ENCODE data around the gene PSMB5. TPM values are rescaled to one million over a fixed set of nuclear protein-coding genes. Genes with fewer than 3 reads are reported as not detected.

Gene PSMB5
- total and polyA plus RNA-seq, 9 of the 15 experiments (the other 6 are each of a cell fraction or from before 2014, with no cell fraction given), result 198 to 1,870 (median 269) TPM

DNA sequence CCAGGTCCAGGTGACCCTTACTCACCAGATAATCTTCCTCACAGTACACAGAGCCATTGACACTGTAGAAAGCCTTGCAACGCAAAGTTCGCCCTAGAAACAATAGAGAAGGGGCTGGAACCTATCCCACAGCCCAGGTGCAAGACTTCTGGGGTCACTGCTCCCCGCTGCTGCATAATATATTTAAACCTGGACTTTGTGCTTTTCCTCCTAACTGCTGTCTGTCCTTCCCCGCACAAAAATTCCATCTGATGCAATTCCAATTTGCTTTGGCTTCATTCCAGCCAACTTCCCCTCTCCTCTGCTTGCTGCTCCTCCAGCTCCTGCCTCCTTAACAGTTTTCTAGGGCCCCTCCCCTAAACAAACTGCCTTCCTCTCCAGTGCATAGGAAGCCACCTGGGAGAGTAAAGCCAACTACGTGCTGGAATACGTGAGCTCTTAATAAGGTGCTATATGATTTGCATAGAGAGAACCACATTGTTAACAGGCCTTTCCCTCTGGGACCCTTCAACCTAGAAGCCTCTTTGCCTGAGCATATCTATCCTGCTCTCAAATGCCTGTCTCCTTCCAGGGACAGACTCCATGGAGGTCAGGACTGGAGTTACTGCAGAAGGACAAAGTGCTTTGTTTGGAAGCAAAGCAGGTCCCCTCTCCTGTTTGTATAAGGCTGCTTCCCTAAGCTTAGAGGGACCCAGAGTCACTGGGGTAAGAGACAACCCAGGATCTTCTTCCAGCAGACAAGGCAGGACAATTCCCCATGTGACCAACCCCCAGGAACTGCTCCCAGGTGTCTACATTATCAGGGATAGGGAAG lies 57.9 kb downstream of the PSMB5 start (continued):
- TF ChIP-seq, protein P1, sequence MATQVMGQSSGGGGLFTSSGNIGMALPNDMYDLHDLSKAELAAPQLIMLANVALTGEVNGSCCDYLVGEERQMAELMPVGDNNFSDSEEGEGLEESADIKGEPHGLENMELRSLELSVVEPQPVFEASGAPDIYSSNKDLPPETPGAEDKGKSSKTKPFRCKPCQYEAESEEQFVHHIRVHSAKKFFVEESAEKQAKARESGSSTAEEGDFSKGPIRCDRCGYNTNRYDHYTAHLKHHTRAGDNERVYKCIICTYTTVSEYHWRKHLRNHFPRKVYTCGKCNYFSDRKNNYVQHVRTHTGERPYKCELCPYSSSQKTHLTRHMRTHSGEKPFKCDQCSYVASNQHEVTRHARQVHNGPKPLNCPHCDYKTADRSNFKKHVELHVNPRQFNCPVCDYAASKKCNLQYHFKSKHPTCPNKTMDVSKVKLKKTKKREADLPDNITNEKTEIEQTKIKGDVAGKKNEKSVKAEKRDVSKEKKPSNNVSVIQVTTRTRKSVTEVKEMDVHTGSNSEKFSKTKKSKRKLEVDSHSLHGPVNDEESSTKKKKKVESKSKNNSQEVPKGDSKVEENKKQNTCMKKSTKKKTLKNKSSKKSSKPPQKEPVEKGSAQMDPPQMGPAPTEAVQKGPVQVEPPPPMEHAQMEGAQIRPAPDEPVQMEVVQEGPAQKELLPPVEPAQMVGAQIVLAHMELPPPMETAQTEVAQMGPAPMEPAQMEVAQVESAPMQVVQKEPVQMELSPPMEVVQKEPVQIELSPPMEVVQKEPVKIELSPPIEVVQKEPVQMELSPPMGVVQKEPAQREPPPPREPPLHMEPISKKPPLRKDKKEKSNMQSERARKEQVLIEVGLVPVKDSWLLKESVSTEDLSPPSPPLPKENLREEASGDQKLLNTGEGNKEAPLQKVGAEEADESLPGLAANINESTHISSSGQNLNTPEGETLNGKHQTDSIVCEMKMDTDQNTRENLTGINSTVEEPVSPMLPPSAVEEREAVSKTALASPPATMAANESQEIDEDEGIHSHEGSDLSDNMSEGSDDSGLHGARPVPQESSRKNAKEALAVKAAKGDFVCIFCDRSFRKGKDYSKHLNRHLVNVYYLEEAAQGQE (IDR thresholded peaks at IDR 0.05; ENCODE audit: borderline replicate concordance), result no peak
- TF ChIP-seq, protein P1 (CRISPR knock-in tag; IDR thresholded peaks at IDR 0.05; ENCODE audit: low read depth), result no peak
- TF ChIP-seq SAP30 (IDR thresholded peaks at IDR 0.05; ENCODE audit: borderline replicate concordance, insufficient read depth, low read depth, low read length, poor library complexity, severe bottlenecking) (no peak), ZNF583 (CRISPR knock-in tag; IDR thresholded peaks at IDR 0.05) (no peak), FOXA3 (CRISPR knock-in tag; conservative IDR thresholded peaks at IDR 0.05 in 1 of 2, IDR thresholded peaks at IDR 0.05 in 1 of 2) (0 out of 4 replicates have a peak, but pooled peaks of 1 of the 2 experiments have one; percentile 3), CHD4 (IDR thresholded peaks at IDR 0.05; ENCODE audit: insufficient read depth, insufficient replicate concordance, low read depth, low read length, poor library complexity, severe bottlenecking) (no peak), POLR3G (IDR thresholded peaks at IDR 0.05; ENCODE audit: extremely low read depth, insufficient read length, insufficient replicate concordance) (no peak), CEBPG (CRISPR knock-in tag; IDR thresholded peaks at IDR 0.05) (0 out of 2 replicates have a peak, but pooled peaks have one; percentile 6), CEBPG (tag; conservative IDR thresholded peaks at IDR 0.05 in 1 of 2, IDR thresholded peaks at IDR 0.05 in 1 of 2) (no peak), HNRNPLL (IDR thresholded peaks at IDR 0.05; ENCODE audit: low read depth, low read length, poor library complexity, severe bottlenecking) (no peak), RBM39 (optimal IDR thresholded peaks at IDR 0.05; ENCODE audit: low read depth, low read length) (no peak), RAD51 (IDR thresholded peaks at IDR 0.05; ENCODE audit: borderline replicate concordance, low read depth) (peak; percentile 8; the same call in 1 of the 2 replicates), PHB2 (IDR thresholded peaks at IDR 0.05; ENCODE audit: low read depth) (no peak), HNRNPUL1 (IDR thresholded peaks at IDR 0.05; ENCODE audit: low read length) (no peak), ZNF584 (CRISPR knock-in tag; IDR thresholded peaks at IDR 0.05; ENCODE audit: low read depth) (no peak), MECOM (CRISPR knock-in tag; IDR thresholded peaks at IDR 0.05) (no peak)
- TF ChIP-seq, protein P2, sequence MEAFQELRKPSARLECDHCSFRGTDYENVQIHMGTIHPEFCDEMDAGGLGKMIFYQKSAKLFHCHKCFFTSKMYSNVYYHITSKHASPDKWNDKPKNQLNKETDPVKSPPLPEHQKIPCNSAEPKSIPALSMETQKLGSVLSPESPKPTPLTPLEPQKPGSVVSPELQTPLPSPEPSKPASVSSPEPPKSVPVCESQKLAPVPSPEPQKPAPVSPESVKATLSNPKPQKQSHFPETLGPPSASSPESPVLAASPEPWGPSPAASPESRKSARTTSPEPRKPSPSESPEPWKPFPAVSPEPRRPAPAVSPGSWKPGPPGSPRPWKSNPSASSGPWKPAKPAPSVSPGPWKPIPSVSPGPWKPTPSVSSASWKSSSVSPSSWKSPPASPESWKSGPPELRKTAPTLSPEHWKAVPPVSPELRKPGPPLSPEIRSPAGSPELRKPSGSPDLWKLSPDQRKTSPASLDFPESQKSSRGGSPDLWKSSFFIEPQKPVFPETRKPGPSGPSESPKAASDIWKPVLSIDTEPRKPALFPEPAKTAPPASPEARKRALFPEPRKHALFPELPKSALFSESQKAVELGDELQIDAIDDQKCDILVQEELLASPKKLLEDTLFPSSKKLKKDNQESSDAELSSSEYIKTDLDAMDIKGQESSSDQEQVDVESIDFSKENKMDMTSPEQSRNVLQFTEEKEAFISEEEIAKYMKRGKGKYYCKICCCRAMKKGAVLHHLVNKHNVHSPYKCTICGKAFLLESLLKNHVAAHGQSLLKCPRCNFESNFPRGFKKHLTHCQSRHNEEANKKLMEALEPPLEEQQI (IDR thresholded peaks at IDR 0.05), result no peak
